HG02610 (cell line): Measurements from ENCODE around the gene IST1.
A peak's percentile ranks its signal among the peaks of the same experiment; 100 is the strongest.

Experiments used
- ATAC-seq: cut with Tn5 transposase; IDR thresholded peaks from one replicate; pipeline ENCODE4 v1.9.1; 2021; ENCODE audit warnings: mild to moderate bottlenecking, moderate library complexity; ENCODE audit not compliant: unreplicated experiment

The IST1 gene

GRCh38 chr16:71961066-71962039, 66.0 kb downstream of the IST1 start:
- ATAC-seq = peak; percentile 81

GRCh38 chr16:71963125-71963875, 68.0 kb downstream of the IST1 start:
- no peak for ATAC-seq

- ATAC-seq = no peak
These were observed 69.9 kb downstream of the IST1 start for GRCh38 chr16:71965223-71965622.

- ATAC-seq = no peak
These were observed 71.6 kb downstream of the IST1 start for GRCh38 chr16:71966932-71967331.

GRCh38 chr16:71969353-71969752, 74.0 kb downstream of the IST1 start:
- no peak for ATAC-seq

- no peak for ATAC-seq
These were observed 76.2 kb downstream of the IST1 start for GRCh38 chr16:71971571-71971970.

- ATAC-seq = no peak
These were observed 77.0 kb downstream of the IST1 start for GRCh38 chr16:71972356-71972755.

GRCh38 chr16:71973001-71973400, 77.7 kb downstream of the IST1 start:
- no peak for ATAC-seq

- ATAC-seq = no peak
These were observed 78.9 kb downstream of the IST1 start for GRCh38 chr16:71974068-71974818.
